ENCODE results near the gene CD82. TPM values are rescaled to one million over a fixed set of nuclear protein-coding genes. Genes with fewer than 3 reads are reported as not detected.

Gene CD82
- total and polyA plus RNA-seq, 2 of the 13 experiments (the other 11 are each of a cell fraction or from before 2014, with no cell fraction given), result 0.05 TPM; not detected in 1

DNA sequence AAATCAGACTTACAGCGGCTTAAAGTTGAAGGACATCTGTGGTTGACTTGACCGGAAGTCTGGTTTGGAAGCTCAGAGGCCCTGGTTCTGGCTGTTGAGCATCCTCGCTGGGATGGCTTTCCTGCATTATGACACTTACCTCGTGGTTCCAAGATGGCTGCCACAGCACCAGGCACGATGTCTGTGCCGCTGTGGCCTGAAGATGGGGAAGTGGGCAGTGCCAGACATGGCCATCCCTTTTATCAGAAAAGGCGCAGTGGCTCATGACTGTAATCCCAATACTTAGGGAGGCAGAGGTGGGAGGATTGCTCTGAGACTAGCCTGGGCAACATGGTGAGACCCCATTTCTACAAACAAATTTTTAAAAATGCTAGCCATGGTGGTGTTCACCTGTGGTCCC lies 40.5 kb downstream of the CD82 start:
- ATAC-seq (no peak), DNase-seq (ENCODE audit: low spot score) (no peak), FAIRE-seq (no peak)
- CTCF ChIA-PET (ENCODE audit: low intra/inter-chr PET ratio, low total read pairs), result no interaction called here
- no peak overlapping the region for H3K4me2 ChIP-seq (ENCODE audit: low read depth, low read length)
- H3K36me3 ChIP-seq (replicated peaks in 1 of 2; ENCODE audit: control insufficient read depth in 1 of 2, insufficient read depth in 2 of 2, low read length in 2 of 2), result no peaks in the 10 kb centered on the region
- H3K27ac ChIP-seq (ENCODE audit: extremely low read length, insufficient read depth, low read length), result no peak overlapping the region
- WGBS (ENCODE audit: low lambda C conversion rate), result 72% methylated on average over 3 of the region's 7 CpGs
- no peak overlapping the region for H2AFZ ChIP-seq (ENCODE audit: low read length)
- H3K9ac ChIP-seq (ENCODE audit: insufficient read depth, low read depth, low read length), result no peak overlapping the region
- POLR2A ChIA-PET, result no interaction called here
- H3K27me3 ChIP-seq (ENCODE audit: control insufficient read depth in 1 of 2, insufficient read depth in 2 of 2, low read length in 2 of 2), result peaks cover 0 to 15% of the 10 kb centered on the region in 2 experiments; a peak in 1 of 5 replicates
- no peaks in the 10 kb centered on the region for H4K20me1 ChIP-seq (ENCODE audit: insufficient read depth, low read length)
- no TSS peak for BruUV-seq (replicated peaks)
- no peaks in the 10 kb centered on the region for H3K79me2 ChIP-seq (ENCODE audit: insufficient read depth, low read length)
- intact Hi-C loops (cut with micrococcal nuclease; ENCODE audit: unreplicated experiment) (no loop called here), in situ Hi-C loops (cut with HindIII; ENCODE audit: extremely low pct_ligation_motif_present, low pct_unique_long_range_greater_than_20kb) (no loop called here)
- no peaks in the 10 kb centered on the region for H3K4me1 ChIP-seq (ENCODE audit: insufficient read depth, low read length)
- no peak overlapping the region for H3K4me3 ChIP-seq (replicated peaks in 1 of 3; ENCODE audit: insufficient read depth in 1 of 3, low read depth in 2 of 3, low read length in 3 of 3)
- H3K9me3 ChIP-seq (ENCODE audit: low read length), result no peaks in the 10 kb centered on the region
- TF ChIP-seq HNRNPH1 (optimal IDR thresholded peaks at IDR 0.05; ENCODE audit: low read depth, low read length) (no peak), NR2F6 (IDR thresholded peaks at IDR 0.05) (no peak), NR2F6 (CRISPR knock-in tag; IDR thresholded peaks at IDR 0.05) (no peak), SRY (CRISPR knock-in tag; IDR thresholded peaks at IDR 0.05) (no peak), BORCS8-MEF2B (CRISPR knock-in tag; IDR thresholded peaks at IDR 0.05) (no peak), CAMTA2 (CRISPR knock-in tag; IDR thresholded peaks at IDR 0.05; ENCODE audit: borderline replicate concordance) (no peak), SRF (IDR thresholded peaks at IDR 0.05; ENCODE audit: low read depth, low read length) (no peak)
- TF ChIP-seq, protein P1, sequence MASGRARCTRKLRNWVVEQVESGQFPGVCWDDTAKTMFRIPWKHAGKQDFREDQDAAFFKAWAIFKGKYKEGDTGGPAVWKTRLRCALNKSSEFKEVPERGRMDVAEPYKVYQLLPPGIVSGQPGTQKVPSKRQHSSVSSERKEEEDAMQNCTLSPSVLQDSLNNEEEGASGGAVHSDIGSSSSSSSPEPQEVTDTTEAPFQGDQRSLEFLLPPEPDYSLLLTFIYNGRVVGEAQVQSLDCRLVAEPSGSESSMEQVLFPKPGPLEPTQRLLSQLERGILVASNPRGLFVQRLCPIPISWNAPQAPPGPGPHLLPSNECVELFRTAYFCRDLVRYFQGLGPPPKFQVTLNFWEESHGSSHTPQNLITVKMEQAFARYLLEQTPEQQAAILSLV (CRISPR knock-in tag; IDR thresholded peaks at IDR 0.05; ENCODE audit: borderline replicate concordance), result no peak
- TF ChIP-seq, protein P2, sequence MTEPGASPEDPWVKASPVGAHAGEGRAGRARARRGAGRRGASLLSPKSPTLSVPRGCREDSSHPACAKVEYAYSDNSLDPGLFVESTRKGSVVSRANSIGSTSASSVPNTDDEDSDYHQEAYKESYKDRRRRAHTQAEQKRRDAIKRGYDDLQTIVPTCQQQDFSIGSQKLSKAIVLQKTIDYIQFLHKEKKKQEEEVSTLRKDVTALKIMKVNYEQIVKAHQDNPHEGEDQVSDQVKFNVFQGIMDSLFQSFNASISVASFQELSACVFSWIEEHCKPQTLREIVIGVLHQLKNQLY (CRISPR knock-in tag; IDR thresholded peaks at IDR 0.05), result no peak
- TF ChIP-seq, protein P3, sequence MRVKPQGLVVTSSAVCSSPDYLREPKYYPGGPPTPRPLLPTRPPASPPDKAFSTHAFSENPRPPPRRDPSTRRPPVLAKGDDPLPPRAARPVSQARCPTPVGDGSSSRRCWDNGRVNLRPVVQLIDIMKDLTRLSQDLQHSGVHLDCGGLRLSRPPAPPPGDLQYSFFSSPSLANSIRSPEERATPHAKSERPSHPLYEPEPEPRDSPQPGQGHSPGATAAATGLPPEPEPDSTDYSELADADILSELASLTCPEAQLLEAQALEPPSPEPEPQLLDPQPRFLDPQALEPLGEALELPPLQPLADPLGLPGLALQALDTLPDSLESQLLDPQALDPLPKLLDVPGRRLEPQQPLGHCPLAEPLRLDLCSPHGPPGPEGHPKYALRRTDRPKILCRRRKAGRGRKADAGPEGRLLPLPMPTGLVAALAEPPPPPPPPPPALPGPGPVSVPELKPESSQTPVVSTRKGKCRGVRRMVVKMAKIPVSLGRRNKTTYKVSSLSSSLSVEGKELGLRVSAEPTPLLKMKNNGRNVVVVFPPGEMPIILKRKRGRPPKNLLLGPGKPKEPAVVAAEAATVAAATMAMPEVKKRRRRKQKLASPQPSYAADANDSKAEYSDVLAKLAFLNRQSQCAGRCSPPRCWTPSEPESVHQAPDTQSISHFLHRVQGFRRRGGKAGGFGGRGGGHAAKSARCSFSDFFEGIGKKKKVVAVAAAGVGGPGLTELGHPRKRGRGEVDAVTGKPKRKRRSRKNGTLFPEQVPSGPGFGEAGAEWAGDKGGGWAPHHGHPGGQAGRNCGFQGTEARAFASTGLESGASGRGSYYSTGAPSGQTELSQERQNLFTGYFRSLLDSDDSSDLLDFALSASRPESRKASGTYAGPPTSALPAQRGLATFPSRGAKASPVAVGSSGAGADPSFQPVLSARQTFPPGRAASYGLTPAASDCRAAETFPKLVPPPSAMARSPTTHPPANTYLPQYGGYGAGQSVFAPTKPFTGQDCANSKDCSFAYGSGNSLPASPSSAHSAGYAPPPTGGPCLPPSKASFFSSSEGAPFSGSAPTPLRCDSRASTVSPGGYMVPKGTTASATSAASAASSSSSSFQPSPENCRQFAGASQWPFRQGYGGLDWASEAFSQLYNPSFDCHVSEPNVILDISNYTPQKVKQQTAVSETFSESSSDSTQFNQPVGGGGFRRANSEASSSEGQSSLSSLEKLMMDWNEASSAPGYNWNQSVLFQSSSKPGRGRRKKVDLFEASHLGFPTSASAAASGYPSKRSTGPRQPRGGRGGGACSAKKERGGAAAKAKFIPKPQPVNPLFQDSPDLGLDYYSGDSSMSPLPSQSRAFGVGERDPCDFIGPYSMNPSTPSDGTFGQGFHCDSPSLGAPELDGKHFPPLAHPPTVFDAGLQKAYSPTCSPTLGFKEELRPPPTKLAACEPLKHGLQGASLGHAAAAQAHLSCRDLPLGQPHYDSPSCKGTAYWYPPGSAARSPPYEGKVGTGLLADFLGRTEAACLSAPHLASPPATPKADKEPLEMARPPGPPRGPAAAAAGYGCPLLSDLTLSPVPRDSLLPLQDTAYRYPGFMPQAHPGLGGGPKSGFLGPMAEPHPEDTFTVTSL (CRISPR knock-in tag; IDR thresholded peaks at IDR 0.05; ENCODE audit: borderline replicate concordance), result no peak
